CD8-positive, alpha-beta memory T cell (primary cell): ENCODE results near the gene ADGRG1. TPM values are rescaled to one million over a fixed set of nuclear protein-coding genes. Genes with fewer than 3 reads are reported as not detected.

Source experiments
- CTCF ChIA-PET: fragments of 350-600 bp; sonication (Branson Sonifier 250); formaldehyde crosslinking; loops from one replicate; lab custom pipeline; 2021; ENCODE audit warnings: antibody characterized with exemption; lab: Charles Lee
- POLR2A ChIA-PET: fragments of 350-600 bp; sonication (Branson Sonifier 250); formaldehyde crosslinking; loops from one replicate; lab custom pipeline; 2021; ENCODE audit warnings: antibody characterized with exemption; lab: Charles Lee
- DNase-seq, 5 donors: peaks; one replicate each; pipeline versions ENCODE4 v3.0.0 to v3.0.0-alpha.2; 2020 to 2022; ENCODE audit warnings: mixed read lengths in 1 of 5
- H3K27ac ChIP-seq: one replicate; pipeline ENCODE4 v1.7.0; 2013; ENCODE audit warnings: low read depth, mild to moderate bottlenecking, low read length, moderate library complexity
- H3K27me3 ChIP-seq: 2 replicates; pipeline ENCODE4 v1.7.0; 2013; ENCODE audit warnings: low read length, mild to moderate bottlenecking; ENCODE audit not compliant: insufficient read depth, poor library complexity, severe bottlenecking
- H3K36me3 ChIP-seq: 2 replicates; pipeline ENCODE4 v1.7.0; 2013; ENCODE audit warnings: mild to moderate bottlenecking, low read length, moderate library complexity; ENCODE audit not compliant: insufficient read depth
- H3K4me1 ChIP-seq: 2 replicates; pipeline ENCODE4 v1.7.0; 2013; ENCODE audit warnings: mild to moderate bottlenecking, low read length, moderate library complexity; ENCODE audit not compliant: insufficient read depth
- H3K4me3 ChIP-seq: 2 replicates; pipeline ENCODE4 v1.7.0; 2013; ENCODE audit warnings: mild to moderate bottlenecking, low read length
- H3K9me3 ChIP-seq: 2 replicates; pipeline ENCODE4 v1.7.0; 2013; ENCODE audit warnings: mild to moderate bottlenecking, low read length
- H3K27ac Mint-ChIP-seq, 8 donors: one replicate each; pipeline ENCODE4 v1.8.0; 2020 to 2021; ENCODE audit warnings: mixed read lengths in 8 of 8, mild to moderate bottlenecking in 6 of 8, inconsistent platforms in 3 of 8, moderate library complexity in 3 of 8
- H3K27me3 Mint-ChIP-seq, 2 donors: one replicate each; pipeline ENCODE4 v1.8.0; 2020 to 2021; ENCODE audit warnings: mixed read lengths in 2 of 2, mild to moderate bottlenecking in 1 of 2, moderate library complexity in 1 of 2
- H3K36me3 Mint-ChIP-seq, 3 donors: one replicate each; pipeline ENCODE4 v1.8.0; 2020 to 2021; ENCODE audit warnings: mixed read lengths in 3 of 3, inconsistent platforms in 1 of 3, mild to moderate bottlenecking in 1 of 3
- H3K4me1 Mint-ChIP-seq, 3 donors: one replicate each; pipeline ENCODE4 v1.8.0; 2020 to 2021; ENCODE audit warnings: mixed read lengths in 3 of 3, inconsistent platforms in 1 of 3, mild to moderate bottlenecking in 1 of 3
- H3K4me3 Mint-ChIP-seq, 7 donors: one replicate each; pipeline ENCODE4 v1.8.0; 2020 to 2021; ENCODE audit warnings: mixed read lengths in 7 of 7, mild to moderate bottlenecking in 6 of 7, moderate library complexity in 4 of 7, inconsistent platforms in 2 of 7
- H3K9me3 Mint-ChIP-seq, 5 donors: one replicate each; pipeline ENCODE4 v1.8.0; 2020 to 2022; ENCODE audit warnings: mixed read lengths in 5 of 5, mild to moderate bottlenecking in 3 of 5, moderate library complexity in 2 of 5, inconsistent platforms in 1 of 5
- polyA plus RNA-seq: library from polyadenylated mRNA; unstranded; fragments of 300-500 nt; fragmentation: Illumina TruSeq; gene quantifications from one replicate; pipeline ENCODE4 v1.2.3, GENCODE V29; 2021
- total RNA-seq, 2 experiments: library from RNA; stranded (reverse); gene quantifications; one replicate each; pipeline ENCODE4 v1.2.3, GENCODE V29; 2021

Gene ADGRG1
- total RNA-seq (10 to 100 TPM; 25.8 to 29.8 TPM), polyA plus RNA-seq (51.9 TPM)

DNA sequence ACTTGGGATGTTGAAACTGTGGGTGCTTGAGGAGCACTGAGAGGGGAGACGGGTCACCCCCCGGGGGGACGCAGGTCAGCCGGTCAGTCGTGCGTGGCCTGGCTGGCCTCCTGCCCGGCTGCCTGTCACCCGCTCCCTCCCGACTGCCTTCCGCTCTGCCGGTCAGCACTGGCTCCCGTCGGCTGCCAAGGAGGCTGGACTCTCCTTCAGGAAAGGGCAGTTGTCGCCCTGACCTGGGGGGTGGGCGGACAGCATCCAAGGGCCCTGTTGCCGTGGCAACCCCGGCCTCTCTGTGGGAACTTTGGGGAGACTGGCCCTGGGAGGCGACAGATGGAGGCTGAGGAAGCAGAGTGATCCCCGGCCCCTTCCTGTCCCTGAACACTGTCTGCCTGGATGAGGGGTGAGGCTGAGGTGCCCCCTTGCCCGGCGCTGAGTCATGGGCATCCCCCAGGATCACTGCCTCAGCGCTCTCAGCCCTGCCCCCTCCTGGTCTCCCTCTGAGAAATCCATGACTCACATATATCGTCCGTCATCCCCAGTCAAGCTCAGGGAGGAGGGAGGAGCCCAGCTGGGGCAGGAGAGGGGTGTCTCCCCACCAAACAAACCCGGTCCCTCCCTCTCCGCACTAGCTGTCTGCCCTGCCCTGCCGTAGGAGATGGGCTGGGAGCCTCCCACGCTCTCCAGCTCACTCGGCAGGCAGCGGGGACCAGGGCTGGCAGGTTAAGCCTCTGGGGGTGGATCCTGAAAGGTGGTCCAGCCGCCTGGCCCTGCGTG, at the start of gene ADGRG1:
Gene ADGRG1, plus strand, starts transcription at position 623 of the 774 bp plus-strand sequence. CDS start 21,658 bp downstream, outside the sequence.
- H3K4me1 Mint-ChIP-seq = peaks cover 7 to 32% (median 22%) of the 10 kb centered on the region in 3 donors
- Histone ChIP-seq H3K36me3 (no peaks in the 10 kb centered on the region), H3K9me3 (no peaks in the 10 kb centered on the region), H3K27ac (peak within 1 kb of the TSS; percentile 20), H3K4me3 (peak within 1 kb of the TSS; percentile 13), H3K27me3 (peaks cover 4% of the 10 kb centered on the region), H3K4me1 (peaks cover 4% of the 10 kb centered on the region)
- POLR2A ChIA-PET = interaction anchor here (1.1 kb wide), 1 partner anchor 8 kb away, joined by 3 read pairs; no protein-coding TSS in a partner anchor
- CTCF ChIA-PET = interaction anchor here (0.7 to 2.3 kb wide), 3 partner anchors 18 to 26 kb away, joined by 4 to 10 read pairs (median 9); no protein-coding TSS in a partner anchor
- DNase-seq = peak in 2 of 5 donors; percentile 22 to 64
- peak within 1 kb of the TSS in 5 of 8 donors; percentile 12 to 95 (median 69) for H3K27ac Mint-ChIP-seq
- no peaks in the 10 kb centered on the region for H3K36me3 Mint-ChIP-seq
- no peaks in the 10 kb centered on the region for H3K9me3 Mint-ChIP-seq
- H3K4me3 Mint-ChIP-seq = peak within 1 kb of the TSS; percentile 43 to 73 (median 68)
- H3K27me3 Mint-ChIP-seq = peaks cover 1 to 11% of the 10 kb centered on the region in 2 donors

DNA sequence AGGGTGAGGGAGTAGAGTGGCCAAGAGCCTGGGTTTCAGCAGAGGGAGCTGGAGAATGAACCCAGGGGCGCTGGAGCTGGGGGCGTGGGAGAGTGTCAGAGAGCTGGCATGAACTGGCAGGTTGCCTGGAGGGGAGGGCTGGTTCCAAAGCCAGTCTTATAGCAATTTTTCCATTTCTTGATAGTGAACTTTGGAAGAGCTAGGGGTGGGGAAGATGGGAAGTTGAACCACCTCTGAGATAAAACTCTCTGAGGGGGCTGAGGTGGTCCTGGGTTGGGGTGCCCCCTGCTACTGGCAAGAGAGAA, 49.1 kb upstream of the ADGRG1 start:
- ChIA-PET POLR2A (interaction anchor here (0.6 kb wide), 1 partner anchor 9 kb away, joined by 4 read pairs; no protein-coding TSS in a partner anchor), CTCF (interaction anchor here (4.3 to 13.1 kb wide), 4 partner anchors 12 to 68 kb away, joined by 24 to 215 read pairs (median 42); no protein-coding TSS in a partner anchor)
- no peaks in the 10 kb centered on the region for H3K36me3 ChIP-seq
- no peaks in the 10 kb centered on the region for H3K9me3 ChIP-seq
- H3K4me3 ChIP-seq = no peak overlapping the region
- peaks cover 46% of the 10 kb centered on the region for H3K4me1 ChIP-seq
- H3K9me3 Mint-ChIP-seq = peaks cover 0 to 3% (median 0%) of the 10 kb centered on the region in 5 donors
- H3K4me1 Mint-ChIP-seq = peaks cover 60 to 74% (median 62%) of the 10 kb centered on the region in 3 donors
- no peak for DNase-seq
- H3K27me3 Mint-ChIP-seq = peaks cover 0 to 3% of the 10 kb centered on the region in 2 donors
- H3K27ac Mint-ChIP-seq = peak overlapping the region; percentile 82 to 98 (median 89)
- H3K36me3 Mint-ChIP-seq = peaks cover 0 to 7% (median 2%) of the 10 kb centered on the region in 3 donors
- H3K27me3 ChIP-seq = no peaks in the 10 kb centered on the region
- H3K27ac ChIP-seq = no peak overlapping the region
- H3K4me3 Mint-ChIP-seq = peak overlapping the region in 4 of 7 donors; percentile 67 to 91 (median 69)

DNA sequence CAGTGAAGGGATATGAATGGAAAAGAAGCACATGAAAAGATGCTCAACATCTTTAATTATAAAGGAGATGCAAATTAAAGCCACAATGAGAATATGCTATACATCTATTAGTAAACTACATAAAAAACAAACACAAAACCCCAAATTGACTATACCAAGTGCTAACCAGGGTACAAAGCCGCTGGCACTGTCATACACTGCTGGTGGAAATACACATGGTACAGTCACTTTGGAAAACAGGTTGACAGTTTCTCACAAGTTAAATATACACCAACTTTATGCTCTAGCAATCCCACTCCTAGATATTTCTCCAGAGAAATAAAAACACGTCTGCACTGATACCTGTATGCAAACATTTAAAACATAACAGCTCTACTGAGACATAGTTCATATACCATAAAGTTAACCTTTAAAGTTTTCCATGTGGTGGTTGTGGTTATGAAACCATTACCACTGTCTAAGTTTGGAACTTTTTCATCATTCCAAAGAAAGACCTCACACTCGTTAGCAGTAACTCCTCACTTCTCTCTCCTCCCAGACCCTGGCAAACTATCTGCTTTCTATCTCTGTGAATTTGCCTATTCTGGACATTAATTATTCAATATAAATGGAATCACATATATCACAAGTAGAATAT, 43.3 kb upstream of the ADGRG1 start:
- Mint-ChIP-seq H3K27ac (peak overlapping the region in 4 of 8 donors; percentile 2 to 37 (median 18)), H3K27me3 (peaks cover 0 to 3% of the 10 kb centered on the region in 2 donors), H3K9me3 (no peaks in the 10 kb centered on the region), H3K4me1 (peaks cover 43 to 60% (median 48%) of the 10 kb centered on the region in 3 donors), H3K4me3 (no peak overlapping the region), H3K36me3 (no peaks in the 10 kb centered on the region)
- DNase-seq = no peak
- H3K36me3 ChIP-seq = no peaks in the 10 kb centered on the region
- POLR2A ChIA-PET = no interaction called here
- H3K4me3 ChIP-seq = no peak overlapping the region
- CTCF ChIA-PET = interaction anchor here (0.7 to 2.8 kb wide), 3 partner anchors 9 to 39 kb away, joined by 3 to 17 read pairs (median 6); no protein-coding TSS in a partner anchor
- H3K4me1 ChIP-seq = peaks cover 7% of the 10 kb centered on the region
- no peaks in the 10 kb centered on the region for H3K9me3 ChIP-seq
- H3K27me3 ChIP-seq = no peaks in the 10 kb centered on the region
- H3K27ac ChIP-seq = no peak overlapping the region

DNA sequence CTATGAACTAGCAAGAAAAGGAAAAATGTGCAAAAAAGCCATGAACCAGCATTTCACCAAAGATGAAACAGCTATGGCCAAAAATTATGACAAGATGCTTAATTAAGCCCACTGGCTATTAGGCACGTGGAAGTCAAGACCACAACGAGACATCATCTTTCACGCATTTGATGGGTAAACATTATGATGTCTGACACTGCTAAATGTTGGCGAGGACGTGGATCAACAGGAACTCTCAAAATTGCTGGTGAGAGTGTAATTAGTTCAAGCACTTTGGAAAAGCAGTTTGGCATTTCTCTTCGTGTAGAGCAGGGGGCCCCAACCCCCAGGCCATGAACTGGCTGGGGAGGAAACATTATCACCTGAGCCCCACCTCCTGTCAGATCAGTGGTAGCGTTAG, 39.6 kb upstream of the ADGRG1 start:
- H3K4me1 ChIP-seq = peaks cover 37% of the 10 kb centered on the region
- H3K9me3 Mint-ChIP-seq = no peaks in the 10 kb centered on the region

DNA sequence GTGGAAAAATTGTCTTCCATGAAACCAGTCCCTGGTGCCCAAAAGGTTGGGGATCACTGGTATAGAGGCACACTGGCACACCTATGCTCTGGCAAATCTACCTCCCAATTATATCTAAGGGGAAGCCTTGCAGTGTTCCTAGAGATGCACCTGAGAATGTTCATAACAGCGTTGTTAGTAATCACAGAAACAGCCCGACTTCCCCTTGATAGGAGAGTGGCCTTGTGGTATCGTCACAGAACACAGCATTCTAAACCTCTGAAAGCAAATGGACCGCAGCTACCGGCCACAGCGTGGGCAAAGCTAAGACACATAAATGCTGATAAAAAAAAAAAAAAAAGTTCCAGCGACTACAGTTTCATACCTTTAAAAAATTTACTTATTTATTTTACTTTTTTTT, 39.1 kb upstream of the ADGRG1 start:
- ChIA-PET POLR2A (interaction anchor here (0.7 kb wide), 2 partner anchors 11 to 1135 kb away, joined by 6 to 11 read pairs; no protein-coding TSS in a partner anchor), CTCF (interaction anchor here (0.9 to 7.5 kb wide), 7 partner anchors 12 to 410 kb away, joined by 3 to 99 read pairs (median 9); no protein-coding TSS in a partner anchor)
- Histone ChIP-seq H3K27ac (no peak overlapping the region), H3K4me1 (peaks cover 37% of the 10 kb centered on the region), H3K4me3 (no peak overlapping the region), H3K27me3 (no peaks in the 10 kb centered on the region), H3K9me3 (no peaks in the 10 kb centered on the region), H3K36me3 (no peaks in the 10 kb centered on the region)
- Mint-ChIP-seq H3K27ac (peak overlapping the region; percentile 66 to 90 (median 82)), H3K36me3 (peaks cover 0 to 10% (median 2%) of the 10 kb centered on the region in 3 donors), H3K4me1 (peaks cover 61 to 69% (median 67%) of the 10 kb centered on the region in 3 donors), H3K27me3 (no peaks in the 10 kb centered on the region), H3K4me3 (peak overlapping the region in 5 of 7 donors; percentile 50 to 80 (median 58)), H3K9me3 (no peaks in the 10 kb centered on the region)
- DNase-seq = peak in 2 of 5 donors; percentile 42 to 64

More for the DNA sequence above, 39.6 kb upstream of the ADGRG1 start:
- DNase-seq = no peak
- POLR2A ChIA-PET = no interaction called here
- peak overlapping the region in 6 of 7 donors; percentile 34 to 80 (median 58) for H3K4me3 Mint-ChIP-seq
- Histone ChIP-seq H3K36me3 (no peaks in the 10 kb centered on the region), H3K9me3 (no peaks in the 10 kb centered on the region), H3K27me3 (no peaks in the 10 kb centered on the region), H3K4me3 (no peak overlapping the region), H3K27ac (no peak overlapping the region)
- CTCF ChIA-PET = interaction anchor here (0.9 to 7.5 kb wide), 5 partner anchors 12 to 410 kb away, joined by 3 to 99 read pairs (median 40); no protein-coding TSS in a partner anchor
- peaks cover 0 to 10% (median 2%) of the 10 kb centered on the region in 3 donors for H3K36me3 Mint-ChIP-seq
- H3K4me1 Mint-ChIP-seq = peaks cover 64 to 68% (median 66%) of the 10 kb centered on the region in 3 donors
- no peaks in the 10 kb centered on the region for H3K27me3 Mint-ChIP-seq
- H3K27ac Mint-ChIP-seq = peak overlapping the region; percentile 66 to 90 (median 82)

DNA sequence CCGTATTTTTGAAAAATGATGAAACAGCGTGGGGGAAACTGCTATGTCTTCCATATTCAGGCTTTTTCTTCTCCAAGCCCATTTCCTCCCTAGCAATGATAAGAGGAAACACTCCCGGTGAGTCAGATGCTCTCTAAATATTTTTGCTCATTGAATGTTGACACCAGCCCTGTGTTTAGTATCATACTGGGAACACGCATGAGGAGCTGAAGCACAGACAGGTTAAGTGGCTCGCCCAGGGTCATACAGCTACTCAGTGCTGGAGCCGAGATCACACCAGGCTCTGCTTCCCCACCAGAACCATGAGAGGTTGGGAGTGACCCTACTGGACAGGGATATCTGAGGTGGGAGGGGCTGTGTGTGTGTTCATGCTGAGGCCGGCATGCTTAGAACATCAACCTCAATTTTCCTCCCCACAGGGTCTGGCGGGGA, 37.8 kb upstream of the ADGRG1 start:
- Mint-ChIP-seq H3K9me3 (peaks cover 3 to 8% (median 4%) of the 10 kb centered on the region in 5 donors), H3K36me3 (peaks cover 2 to 15% (median 2%) of the 10 kb centered on the region in 3 donors), H3K4me3 (peak overlapping the region in 4 of 7 donors; percentile 41 to 78 (median 52)), H3K27me3 (no peaks in the 10 kb centered on the region), H3K4me1 (peaks cover 60 to 72% (median 67%) of the 10 kb centered on the region in 3 donors), H3K27ac (peak overlapping the region; percentile 52 to 95 (median 85))
- Histone ChIP-seq H3K4me1 (peaks cover 37% of the 10 kb centered on the region), H3K4me3 (no peak overlapping the region), H3K36me3 (no peaks in the 10 kb centered on the region), H3K27ac (no peak overlapping the region), H3K27me3 (no peaks in the 10 kb centered on the region), H3K9me3 (no peaks in the 10 kb centered on the region)
- no peak for DNase-seq
- ChIA-PET POLR2A (interaction anchor here (0.6 to 1.8 kb wide), 5 partner anchors 9 to 57 kb away, joined by 3 to 6 read pairs (median 3); no protein-coding TSS in a partner anchor), CTCF (interaction anchor here (0.8 to 7.5 kb wide), 16 partner anchors 10 to 64 kb away, joined by 3 to 99 read pairs (median 4); partner anchors contain the start of genes ADGRG5 and CCDC102A)
